ENCODE measurements around the gene DTNA.

DTNA gene

DNA sequence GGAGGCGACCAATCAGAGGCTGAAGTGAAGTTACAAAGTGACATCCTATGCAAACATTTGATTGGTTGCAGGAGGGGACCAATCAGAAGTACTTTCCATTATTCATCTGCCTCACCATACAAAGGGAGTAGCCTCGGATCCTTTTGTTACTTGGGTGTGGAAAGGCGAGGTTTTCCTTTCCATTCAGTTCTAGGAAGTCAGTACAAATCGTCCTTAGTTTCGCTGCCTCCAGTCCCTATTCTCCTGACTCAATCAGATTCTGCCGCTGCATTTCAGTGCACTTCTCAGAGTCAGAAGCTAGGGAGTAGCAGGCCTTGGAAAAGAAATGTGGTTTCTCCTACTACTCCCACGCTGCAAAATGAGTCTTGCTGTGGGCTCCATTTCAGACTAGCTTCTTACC is 149.4 kb downstream of the DTNA start:
- no peak for DNase-seq (ENCODE audit: low spot score)

DNA sequence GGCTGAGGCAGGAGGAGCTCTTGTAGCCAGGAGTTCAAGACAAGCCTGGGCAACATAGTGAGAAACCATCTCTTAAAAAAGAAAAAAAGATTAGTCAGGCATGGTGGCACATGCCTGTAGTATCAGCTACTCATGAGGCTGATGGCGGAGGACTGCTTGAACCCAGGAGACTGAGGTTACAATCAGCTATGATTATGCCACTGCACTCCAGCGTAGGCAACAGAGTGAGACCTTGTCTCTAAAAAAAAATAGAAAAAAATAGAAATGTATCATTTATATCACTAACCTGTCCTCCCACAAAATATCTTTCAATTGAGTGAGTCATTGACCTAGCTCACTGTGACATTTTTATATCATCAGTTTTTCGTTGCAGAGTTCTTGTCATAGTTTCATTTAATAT is 152.5 kb downstream of the DTNA start:
- no peak for DNase-seq (ENCODE audit: low spot score)

DNA sequence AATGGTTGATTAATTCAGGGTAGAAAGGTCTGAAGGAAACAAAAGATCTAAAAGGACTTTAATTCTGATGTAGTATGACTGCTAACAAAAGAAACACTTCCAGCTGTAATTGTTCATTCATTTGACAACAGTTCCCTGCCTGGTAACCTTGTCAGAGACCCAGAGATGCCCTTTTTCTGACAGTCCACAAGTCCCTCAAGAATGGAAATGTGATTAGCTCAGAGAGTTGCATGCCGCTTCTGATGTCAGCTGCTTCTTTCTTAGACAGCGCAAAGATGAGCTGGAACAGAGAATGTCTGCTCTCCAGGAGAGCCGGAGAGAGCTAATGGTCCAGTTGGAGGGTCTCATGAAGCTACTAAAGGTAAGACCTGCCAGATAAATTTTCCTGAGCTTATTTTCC is 153.6 kb downstream of the DTNA start:
- no peak for DNase-seq (ENCODE audit: low spot score)

- DNase-seq (ENCODE audit: low spot score): no peak
These were observed 154.9 kb downstream of the DTNA start for GRCh38 chr18:34864836-34865497.

DNA sequence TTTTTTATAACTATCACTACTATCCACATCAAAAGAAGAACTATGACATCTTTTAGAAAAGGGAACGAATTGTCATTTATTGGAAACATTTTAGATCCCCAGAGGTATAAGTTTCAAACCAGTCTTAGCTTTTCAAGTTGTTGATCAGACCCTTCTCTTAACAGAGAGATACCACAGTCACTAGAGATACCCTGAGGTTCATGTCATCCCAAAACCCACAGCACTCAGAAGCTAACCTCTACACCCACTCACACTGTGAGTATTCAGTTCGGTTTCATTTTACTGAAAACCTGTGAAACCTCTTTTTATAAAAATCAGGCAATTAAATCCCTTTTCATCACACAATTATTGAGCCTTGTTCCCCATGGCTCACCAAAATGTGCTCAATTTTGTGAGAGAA is 156.2 kb downstream of the DTNA start:
- no peak for DNase-seq (ENCODE audit: low spot score)

GRCh38 chr18:34866739-34867138 is 156.6 kb downstream of the DTNA start:
- DNase-seq (ENCODE audit: low spot score): no peak

- peak; percentile 6 for DNase-seq (ENCODE audit: low spot score)
These were observed 157.4 kb downstream of the DTNA start for GRCh38 chr18:34867520-34867919.

DNA sequence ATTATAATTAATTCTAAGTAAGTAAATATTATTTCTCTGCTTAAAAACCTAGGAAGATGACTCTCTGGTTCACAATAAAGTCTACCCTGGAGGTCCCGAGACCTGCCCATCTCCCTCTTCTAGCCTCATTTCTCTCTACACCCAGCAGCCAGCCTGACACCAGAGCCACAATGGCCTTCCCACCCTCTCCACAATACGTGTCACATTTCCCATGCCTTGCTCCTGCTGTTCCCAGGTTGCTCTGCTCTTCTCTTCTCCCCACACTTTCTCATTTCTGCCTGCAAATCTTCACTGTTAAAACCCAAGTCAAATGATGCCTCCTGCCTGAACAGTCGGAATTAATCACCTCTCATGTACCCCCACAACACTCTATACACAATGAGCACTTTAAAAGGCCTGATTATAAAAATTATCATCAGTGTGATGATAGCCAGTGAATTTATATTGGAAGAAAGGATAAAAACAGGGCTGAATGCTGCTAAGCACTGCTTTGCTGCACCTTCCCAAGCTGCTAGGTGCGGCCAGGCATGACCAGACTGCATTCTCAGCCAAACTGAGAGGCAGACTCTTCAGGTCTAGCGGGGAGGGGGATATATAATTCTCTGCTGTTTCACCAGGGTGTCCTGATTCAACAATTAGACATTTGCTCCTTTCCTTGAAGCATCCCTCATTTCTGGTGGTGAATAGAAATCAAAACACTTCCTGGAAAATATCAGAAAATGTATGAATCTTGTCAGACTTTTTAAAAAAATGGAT is 160.6 kb downstream of the DTNA start:
- no peak for DNase-seq (ENCODE audit: low spot score)

- DNase-seq (ENCODE audit: low spot score): no peak
These were observed 161.3 kb downstream of the DTNA start for GRCh38 chr18:34871435-34871834.

- no peak for DNase-seq (ENCODE audit: low spot score)
These were observed 162.0 kb downstream of the DTNA start for GRCh38 chr18:34872066-34872465.

GRCh38 chr18:34873986-34874580 is 164.0 kb downstream of the DTNA start:
- DNase-seq (ENCODE audit: low spot score): no peak

GRCh38 chr18:34875150-34875549 is 165.1 kb downstream of the DTNA start:
- no peak for DNase-seq (ENCODE audit: low spot score)

DNA sequence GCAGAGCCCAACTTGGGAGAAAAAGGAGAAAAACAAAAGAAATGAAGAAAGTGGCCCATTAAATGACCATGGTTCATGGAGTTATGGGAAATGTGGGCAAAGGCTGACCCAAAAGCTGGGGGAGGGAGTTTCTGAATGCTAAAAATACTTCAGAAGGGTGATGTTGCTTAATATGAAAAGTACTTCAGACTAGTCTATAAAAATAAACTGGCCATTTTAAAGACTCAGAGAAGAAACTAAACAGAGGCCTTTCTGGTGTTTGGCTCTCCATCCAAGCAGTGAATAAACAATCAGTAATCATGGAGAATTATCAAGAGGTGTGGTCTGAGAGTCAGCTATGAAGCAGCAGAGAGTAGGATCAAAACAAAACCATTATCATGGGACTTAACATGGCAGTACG is 170.3 kb downstream of the DTNA start:
- no peak for DNase-seq (ENCODE audit: low spot score)

GRCh38 chr18:34880882-34881834 is 171.1 kb downstream of the DTNA start:
- no peak for DNase-seq (ENCODE audit: low spot score)

GRCh38 chr18:34884436-34884835 is 174.3 kb downstream of the DTNA start:
- no peak for DNase-seq (ENCODE audit: low spot score)

GRCh38 chr18:34886177-34886576 is 176.1 kb downstream of the DTNA start:
- no peak for DNase-seq (ENCODE audit: low spot score)

DNA sequence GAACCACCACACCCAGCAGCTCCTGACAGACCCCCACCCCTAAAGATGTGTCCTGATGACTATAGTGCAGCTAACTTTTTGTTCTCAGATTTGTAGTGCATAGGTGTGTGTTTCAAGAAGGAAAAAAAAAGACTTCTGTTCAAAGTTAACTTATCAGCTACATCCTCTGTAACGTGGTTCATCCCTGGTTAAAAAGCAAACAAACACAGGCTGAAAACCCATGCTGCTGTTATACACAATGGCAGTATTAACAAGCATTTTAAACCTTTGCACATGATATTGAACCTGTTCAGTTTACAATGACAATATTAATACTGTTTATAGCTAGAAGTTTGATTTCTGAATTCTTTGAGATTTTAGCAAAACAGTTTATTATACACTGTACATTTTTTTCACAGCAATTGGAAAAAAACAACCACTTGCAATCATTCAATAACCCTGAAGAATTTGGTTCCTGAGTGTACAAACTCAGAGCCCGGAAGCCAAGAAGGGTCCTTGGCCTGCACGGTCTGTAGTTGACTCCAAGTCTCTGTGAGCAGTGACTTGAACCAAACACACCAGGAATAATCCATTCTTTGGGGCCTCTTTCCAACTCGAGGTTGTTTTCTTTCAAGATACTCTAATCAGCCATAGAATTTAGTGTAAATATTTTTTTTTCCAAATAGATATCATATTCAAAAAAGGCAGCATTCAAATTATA is 177.9 kb downstream of the DTNA start:
- DNase-seq (ENCODE audit: low spot score): no peak

GRCh38 chr18:34890486-34891085 is 180.5 kb downstream of the DTNA start:
- DNase-seq (ENCODE audit: low spot score): no peak

DNA sequence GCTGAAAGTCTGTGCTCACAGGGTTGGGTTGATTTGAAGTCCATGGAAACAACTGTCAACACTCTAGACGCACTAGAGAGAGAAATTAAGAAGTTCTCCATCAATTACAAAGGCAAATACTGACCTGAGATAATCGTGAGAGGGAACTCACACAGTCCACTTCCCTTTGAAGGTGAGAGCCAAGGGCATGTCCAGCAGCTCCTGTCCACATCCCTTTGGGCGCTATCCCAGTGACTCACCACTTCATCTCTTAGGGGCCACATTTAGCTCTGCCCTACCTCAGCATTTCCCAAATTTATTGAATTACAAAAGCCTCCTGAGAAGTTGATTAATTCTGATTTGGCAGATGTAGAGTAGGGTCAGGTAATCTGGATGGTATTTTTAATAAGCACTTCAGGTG is 182.3 kb downstream of the DTNA start:
- no peak for DNase-seq (ENCODE audit: low spot score)

GRCh38 chr18:34893239-34893638 is 183.1 kb downstream of the DTNA start:
- no peak for DNase-seq (ENCODE audit: low spot score)

- DNase-seq (ENCODE audit: low spot score): no peak
These were observed 191.2 kb downstream of the DTNA start for GRCh38 chr18:34901299-34901698.
